Measurements from ENCODE around the gene CXCL14.

Gene CXCL14

GRCh38 chr5:135568246-135568645 is 10.5 kb downstream of the CXCL14 start:
- no peak for DNase-seq (ENCODE audit: low read depth, low spot score)

- peak; percentile 65 for DNase-seq (ENCODE audit: low read depth, low spot score)
Observed at GRCh38 chr5:135567661-135568060, 11.1 kb downstream of the CXCL14 start.

GRCh38 chr5:135566422-135567400 is 12.1 kb downstream of the CXCL14 start:
- DNase-seq (ENCODE audit: low read depth, low spot score), result no peak

GRCh38 chr5:135565725-135566421 is 12.9 kb downstream of the CXCL14 start:
- DNase-seq (ENCODE audit: low read depth, low spot score), result peak; percentile 90

- DNase-seq (ENCODE audit: low read depth, low spot score), result no peak
Observed at GRCh38 chr5:135565266-135565665, 13.5 kb downstream of the CXCL14 start.

- DNase-seq (ENCODE audit: low read depth, low spot score), result no peak
Observed at GRCh38 chr5:135564331-135564730, 14.5 kb downstream of the CXCL14 start.

GRCh38 chr5:135561266-135561665 is 17.5 kb downstream of the CXCL14 start:
- DNase-seq (ENCODE audit: low read depth, low spot score), result no peak

GRCh38 chr5:135560858-135561257 is 17.9 kb downstream of the CXCL14 start:
- DNase-seq (ENCODE audit: low read depth, low spot score), result peak; percentile 92

GRCh38 chr5:135559354-135559753 is 19.4 kb downstream of the CXCL14 start:
- DNase-seq (ENCODE audit: low read depth, low spot score), result peak; percentile 49

- DNase-seq (ENCODE audit: low read depth, low spot score), result no peak
Observed at GRCh38 chr5:135557076-135557838, 21.5 kb downstream of the CXCL14 start.

- no peak for DNase-seq (ENCODE audit: low read depth, low spot score)
Observed at GRCh38 chr5:135556620-135557019, 22.2 kb downstream of the CXCL14 start.

GRCh38 chr5:135555530-135555929 is 23.3 kb downstream of the CXCL14 start:
- no peak for DNase-seq (ENCODE audit: low read depth, low spot score)

- DNase-seq (ENCODE audit: low read depth, low spot score), result peak; percentile 80
Observed at GRCh38 chr5:135553688-135554462, 24.9 kb downstream of the CXCL14 start.

GRCh38 chr5:135551593-135552447 is 27.0 kb downstream of the CXCL14 start:
- DNase-seq (ENCODE audit: low read depth, low spot score), result peak; percentile 82

GRCh38 chr5:135549413-135549812 is 29.4 kb downstream of the CXCL14 start:
- DNase-seq (ENCODE audit: low read depth, low spot score), result no peak

- no peak for DNase-seq (ENCODE audit: low read depth, low spot score)
Observed at GRCh38 chr5:135547590-135548254, 31.1 kb downstream of the CXCL14 start.

GRCh38 chr5:135546912-135547311 is 31.9 kb downstream of the CXCL14 start:
- no peak for DNase-seq (ENCODE audit: low read depth, low spot score)

- peak; percentile 48 for DNase-seq (ENCODE audit: low read depth, low spot score)
Observed at GRCh38 chr5:135546101-135546500, 32.7 kb downstream of the CXCL14 start.

GRCh38 chr5:135545099-135545498 is 33.7 kb downstream of the CXCL14 start:
- peak; percentile 90 for DNase-seq (ENCODE audit: low read depth, low spot score)

Data from ELF-1 (cell line).